NCI-H1105 treated with DMSO at 0.1 percent for 48 hours (cell line): ENCODE measurements around the gene NRGN.
"Not testable (repeated sequence)": the region's sequence is repeated elsewhere in the genome, so short reads cannot be mapped to it uniquely, and the experiment has no call there.

Source experiments
- DNase-seq: peaks from one replicate; lab custom pipeline; 2025; lab: John Stamatoyannopoulos, UW

The NRGN gene

GRCh38 chr11:124758355-124759265 is 18.9 kb downstream of the NRGN start:
- DNase-seq: peak; percentile 61

DNA sequence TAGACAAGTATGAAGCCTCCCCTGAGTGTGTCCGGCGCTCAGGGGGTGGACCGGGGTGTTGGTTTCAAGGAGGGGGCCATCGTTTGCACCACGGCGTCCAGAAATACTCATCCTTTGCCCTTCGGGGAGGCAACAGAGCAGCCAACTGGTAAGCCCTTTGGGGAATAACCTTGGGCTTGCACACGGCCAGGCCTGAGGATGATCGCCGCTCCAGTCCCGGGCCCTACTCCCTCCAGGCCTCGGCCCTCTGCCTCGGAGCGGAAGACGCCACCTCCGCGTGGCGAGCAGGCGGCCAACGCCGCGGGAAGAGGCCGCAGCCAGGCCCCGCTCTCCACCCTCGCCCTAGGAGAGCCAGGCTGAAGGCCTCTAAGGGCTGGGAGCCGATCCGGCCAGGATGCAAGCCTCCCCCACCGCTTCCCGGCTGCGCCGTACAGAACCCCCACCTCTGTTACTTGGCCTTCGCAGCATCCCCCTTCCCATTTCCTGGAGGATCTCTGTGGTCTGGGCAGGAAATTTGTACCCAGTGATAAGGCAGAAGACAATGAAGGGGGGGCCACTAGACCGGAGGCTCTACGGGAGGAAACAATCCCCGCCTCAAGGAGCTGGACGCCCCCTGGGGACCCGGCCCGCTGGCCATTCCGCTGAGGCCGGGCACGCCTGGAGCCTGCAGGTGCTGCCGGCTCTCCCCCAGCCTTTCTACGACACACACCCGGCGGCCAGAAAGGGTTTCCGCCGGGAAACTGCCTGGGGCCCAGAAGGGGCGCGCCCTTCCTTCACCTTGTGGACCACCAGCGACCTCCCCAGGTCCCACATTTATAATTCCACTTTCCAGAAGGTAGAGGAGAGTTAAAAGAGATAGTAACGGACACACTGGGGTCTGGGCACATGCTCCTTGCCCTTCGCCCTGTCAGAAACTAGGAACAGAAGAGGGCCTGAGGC is 19.8 kb downstream of the NRGN start:
- DNase-seq: no peak

DNA sequence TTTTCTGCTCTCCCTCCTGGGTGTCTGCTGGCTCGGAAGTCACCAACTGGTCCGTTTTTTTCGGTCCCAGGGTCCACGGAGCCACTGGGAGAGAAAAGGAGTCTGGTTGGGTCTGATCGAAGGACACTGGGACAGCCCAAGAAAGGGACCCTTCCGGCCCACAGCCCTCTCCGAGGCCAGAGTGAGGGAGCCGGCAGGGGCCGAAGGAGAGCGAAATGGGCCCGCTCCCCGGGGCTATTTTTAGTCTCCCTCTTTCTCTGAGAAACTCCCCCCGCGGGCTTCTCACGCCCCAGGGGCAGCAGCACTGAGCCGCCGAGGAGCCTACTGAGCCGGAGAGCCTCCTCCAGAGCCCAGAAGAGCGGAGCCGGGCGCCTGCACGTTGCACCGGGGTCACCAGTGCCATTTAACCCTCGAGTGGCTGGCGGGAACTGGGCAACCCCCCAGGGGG is 20.5 kb downstream of the NRGN start:
- DNase-seq: no peak

DNA sequence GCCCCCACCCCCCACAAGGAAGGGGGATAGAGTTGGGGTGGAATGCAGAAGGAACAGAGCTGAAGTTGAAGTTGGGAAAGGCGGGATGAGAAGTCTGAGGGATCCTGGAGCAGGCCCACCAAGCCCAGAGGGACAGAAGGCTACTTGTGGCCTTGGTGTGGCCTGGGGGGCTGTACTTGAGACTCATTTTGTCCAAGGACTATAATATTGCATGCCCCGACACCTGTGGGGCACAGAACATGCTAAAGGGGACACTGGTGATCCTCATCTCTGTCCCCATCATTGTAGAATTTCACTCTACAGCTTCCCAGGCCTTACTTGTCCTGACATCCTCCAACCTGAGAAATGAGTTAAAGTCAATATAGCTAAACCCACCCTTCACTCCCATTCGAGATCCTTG is 21.1 kb downstream of the NRGN start:
- DNase-seq: no peak

DNA sequence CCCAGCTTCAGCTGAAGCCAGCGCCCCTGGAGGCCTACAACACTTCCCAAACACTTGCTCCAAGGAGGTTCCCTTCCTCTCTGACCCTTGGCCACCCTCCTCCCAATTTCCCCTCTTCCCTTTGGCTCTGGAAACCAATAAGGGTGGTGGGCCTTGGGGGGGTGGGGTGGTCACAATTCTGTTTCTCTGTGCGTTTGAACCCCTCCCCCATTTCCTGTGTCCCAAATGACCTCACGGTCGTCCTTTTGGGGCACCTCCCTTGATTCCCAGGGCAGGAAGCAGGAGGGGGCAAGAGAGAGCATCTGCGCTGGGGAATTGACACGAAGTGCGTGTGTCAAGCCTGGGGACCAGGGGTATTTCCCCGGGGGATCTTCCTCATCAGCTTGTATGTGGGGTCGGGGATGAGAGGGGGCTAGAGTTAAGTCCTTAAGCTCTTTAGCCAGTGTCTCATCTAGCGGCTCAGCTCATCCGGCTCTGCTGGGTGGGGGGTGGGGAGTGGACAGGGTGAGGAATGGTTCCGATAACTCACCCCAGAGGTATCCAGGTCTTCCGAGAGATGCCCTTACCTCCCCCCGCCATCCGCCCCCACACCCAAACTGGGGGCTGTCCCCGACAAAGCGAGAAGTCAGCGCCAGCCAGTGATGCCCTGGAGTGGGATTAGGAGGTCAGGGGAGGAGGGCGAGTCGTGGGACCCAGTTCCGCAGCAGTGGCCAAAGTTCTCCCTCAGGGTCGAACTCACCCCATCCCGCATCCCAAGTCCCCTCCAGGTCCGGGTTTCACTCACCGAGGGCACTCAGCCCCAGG is 21.8 kb downstream of the NRGN start:
- no peak for DNase-seq

- peak; percentile 55 for DNase-seq
Measured at GRCh38 chr11:124762105-124762623, 22.4 kb downstream of the NRGN start, which contains the start of gene ESAM. TSS of gene ESAM (minus strand) at chr11:124762290. CDS start at chr11:124762154, 136 bp downstream.

DNA sequence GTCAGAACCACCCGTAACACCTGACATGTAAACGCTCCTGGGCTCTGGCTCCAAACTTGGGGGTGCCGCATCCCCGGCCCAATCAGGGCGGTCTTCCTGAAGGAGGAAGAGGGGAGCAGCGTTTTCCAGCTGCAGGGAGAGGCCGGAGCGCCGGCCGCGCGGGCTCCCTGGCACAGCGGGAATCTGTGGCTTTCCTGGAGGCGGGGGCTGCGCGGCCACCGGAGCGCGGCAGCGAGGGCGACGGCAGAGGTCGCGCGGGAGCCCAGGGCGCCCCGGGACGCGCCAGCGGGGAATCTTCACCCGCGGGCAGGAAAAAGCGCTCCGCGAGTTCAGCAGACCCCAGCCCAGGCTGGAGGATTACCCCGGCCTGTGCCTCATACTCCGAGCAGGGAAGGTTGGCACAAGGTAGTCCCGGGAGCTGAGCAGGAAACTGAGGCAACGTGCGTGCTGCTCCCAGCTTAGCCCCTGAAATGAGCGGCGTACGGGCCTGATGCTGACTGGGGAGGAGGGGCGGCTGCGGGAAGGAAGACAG is 22.9 kb downstream of the NRGN start:
- DNase-seq: peak; percentile 45

GRCh38 chr11:124763156-124763947 is 23.6 kb downstream of the NRGN start:
- DNase-seq: peak; percentile 92

- no peak for DNase-seq
Measured at GRCh38 chr11:124766156-124766555, 26.4 kb downstream of the NRGN start.

DNA sequence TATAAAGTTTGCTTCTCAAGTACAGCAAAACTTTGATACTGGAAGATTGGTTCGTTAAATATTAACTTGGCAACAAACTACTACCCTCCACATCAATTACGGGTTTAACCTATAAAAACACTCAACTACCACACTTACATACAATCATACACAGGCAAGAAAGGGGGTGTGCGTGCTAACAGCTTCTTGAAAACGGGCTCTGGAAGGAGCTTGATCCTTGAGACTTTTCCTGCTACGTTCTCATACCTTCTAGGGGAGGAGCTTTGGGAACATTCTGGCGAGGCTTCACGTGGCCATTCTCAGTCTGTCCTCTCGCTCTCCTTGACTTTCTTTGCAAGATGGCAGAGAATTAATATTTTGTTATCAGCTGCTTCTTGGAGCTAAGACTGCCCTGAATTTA is 29.2 kb downstream of the NRGN start:
- DNase-seq: no peak

DNA sequence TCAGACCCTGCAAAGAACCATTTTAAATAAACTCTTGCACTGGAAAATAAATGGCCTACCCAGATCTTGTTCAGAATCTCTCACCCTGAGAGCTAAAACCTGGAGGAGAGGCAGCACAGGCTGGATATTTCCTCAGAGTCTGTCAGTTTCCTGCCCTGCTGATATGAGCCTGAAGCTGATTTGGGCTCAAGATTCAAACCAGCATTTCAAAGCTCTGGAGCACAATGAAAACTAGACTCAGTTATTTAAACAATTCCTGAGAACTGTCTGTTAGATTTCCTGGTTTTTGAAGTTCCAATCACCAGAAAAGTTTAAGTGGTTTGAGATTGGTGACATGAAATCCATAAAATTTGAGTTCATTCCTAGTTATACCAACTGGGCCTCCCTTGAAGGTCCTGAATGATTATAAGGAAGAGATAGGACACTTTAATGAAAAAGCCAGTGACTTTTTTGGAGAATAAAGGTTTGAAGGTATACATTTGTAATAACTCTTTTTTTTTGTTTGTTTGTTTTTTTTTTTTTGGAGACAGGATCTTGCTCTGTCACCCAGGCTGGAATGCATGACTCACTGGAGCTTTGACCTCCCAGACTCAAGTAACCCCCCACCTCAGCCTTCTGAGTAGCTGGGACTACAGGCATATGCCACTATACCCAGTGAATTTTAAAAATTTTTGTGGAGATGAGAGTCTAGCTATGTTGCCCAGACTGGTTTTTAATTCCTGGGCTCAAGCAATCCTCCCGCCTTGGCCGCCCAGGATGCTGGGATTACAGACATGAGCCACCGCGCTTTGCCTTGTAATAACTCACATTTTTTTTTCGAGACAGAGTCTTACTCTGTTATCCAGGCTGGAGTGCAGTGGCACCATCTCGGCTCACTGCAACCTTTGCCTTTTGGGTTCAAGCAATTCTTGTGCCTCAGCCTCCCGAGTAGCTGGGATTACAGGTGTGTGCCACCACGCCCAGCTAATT is 30.3 kb downstream of the NRGN start:
- DNase-seq: no peak

GRCh38 chr11:124770959-124771358 is 31.2 kb downstream of the NRGN start:
- DNase-seq: not testable (repeated sequence)

GRCh38 chr11:124776865-124777645 is 37.3 kb downstream of the NRGN start:
- DNase-seq: no peak

- DNase-seq: no peak
Measured at GRCh38 chr11:124778281-124778680, 38.5 kb downstream of the NRGN start.

GRCh38 chr11:124779568-124779967 is 39.8 kb downstream of the NRGN start:
- no peak for DNase-seq

DNA sequence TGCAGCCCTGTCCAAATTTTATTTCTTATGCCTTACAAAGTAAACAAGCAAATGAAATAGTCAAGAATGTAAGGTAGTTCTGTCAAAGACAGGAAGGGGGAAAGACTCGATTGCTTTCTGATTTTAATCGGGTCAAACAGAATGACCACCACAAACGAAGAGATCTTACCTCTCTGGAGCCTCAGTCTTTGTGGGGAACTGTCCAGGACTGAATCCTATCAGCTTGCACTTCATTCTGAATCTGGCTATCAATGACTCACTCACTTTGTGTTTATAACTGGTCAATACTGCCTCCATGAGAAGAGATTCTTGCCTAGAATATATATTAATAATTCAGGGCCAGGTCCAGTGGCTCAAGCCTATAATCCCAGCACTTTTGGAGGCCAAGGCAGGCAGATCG is 43.3 kb downstream of the NRGN start:
- DNase-seq: no peak

- no peak for DNase-seq
Measured at GRCh38 chr11:124784051-124784450, 44.3 kb downstream of the NRGN start.

- DNase-seq: no peak
Measured at GRCh38 chr11:124788521-124788920, 48.8 kb downstream of the NRGN start.
